Measurements from ENCODE around the gene MGRN1.
"Not testable (repeated sequence)": the region's sequence is repeated elsewhere in the genome, so short reads cannot be mapped to it uniquely, and the experiment has no call there.

- not testable (repeated sequence) for TF ChIP-seq ZNF426 (tag by site-specific recombination; IDR thresholded peaks at IDR 0.05); KLF1 (tag by site-specific recombination; IDR thresholded peaks at IDR 0.05); BCL11A (tag by site-specific recombination; IDR thresholded peaks at IDR 0.05; ENCODE audit: low read depth); ZBTB20 (tag by site-specific recombination; IDR thresholded peaks at IDR 0.05); ZNF341 (tag by site-specific recombination; IDR thresholded peaks at IDR 0.05; ENCODE audit: low read depth); ZNF274 (IDR thresholded peaks at IDR 0.05; ENCODE audit: low read length); ZNF274 (tag by site-specific recombination; IDR thresholded peaks at IDR 0.05; ENCODE audit: borderline replicate concordance); ZNF324 (tag by site-specific recombination; IDR thresholded peaks at IDR 0.05); ZBTB1 (tag by site-specific recombination; IDR thresholded peaks at IDR 0.05); REST (tag by site-specific recombination; IDR thresholded peaks at IDR 0.05); ZNF449 (tag by site-specific recombination; IDR thresholded peaks at IDR 0.05); ZNF658 (tag by site-specific recombination; IDR thresholded peaks at IDR 0.05)
- peak; percentile 88 for TF ChIP-seq CTCF (tag by site-specific recombination; IDR thresholded peaks at IDR 0.05)
Measured at GRCh38 chr16:4650443-4651074, 25.9 kb downstream of the MGRN1 start.
